ENCODE results near the gene NRBP1.
A peak's percentile ranks its signal among the peaks of the same experiment; 100 is the strongest.
"Not testable (repeated sequence)": the region's sequence is repeated elsewhere in the genome, so short reads cannot be mapped to it uniquely, and the experiment has no call there.

Gene NRBP1

DNA sequence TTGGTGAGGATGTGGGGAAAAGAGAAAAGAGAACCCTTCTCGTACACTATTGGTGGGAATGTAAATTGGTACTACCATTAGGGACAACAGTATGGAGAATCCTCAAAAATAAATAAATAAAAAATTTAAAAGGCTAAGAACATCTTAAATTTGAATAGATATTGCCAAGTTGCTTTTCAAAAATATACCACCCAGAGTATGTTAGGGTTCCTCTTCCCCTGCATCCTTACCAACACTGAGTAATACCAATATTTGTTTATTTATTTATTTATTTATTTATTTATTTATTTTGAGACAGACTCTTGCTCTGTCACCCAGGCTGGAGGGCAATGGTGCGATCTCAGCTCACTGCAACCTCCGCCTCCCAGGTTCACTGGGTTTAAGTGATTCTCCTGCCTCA, 5.5 kb upstream of the NRBP1 start:
- DNase-seq, result no peak

DNA sequence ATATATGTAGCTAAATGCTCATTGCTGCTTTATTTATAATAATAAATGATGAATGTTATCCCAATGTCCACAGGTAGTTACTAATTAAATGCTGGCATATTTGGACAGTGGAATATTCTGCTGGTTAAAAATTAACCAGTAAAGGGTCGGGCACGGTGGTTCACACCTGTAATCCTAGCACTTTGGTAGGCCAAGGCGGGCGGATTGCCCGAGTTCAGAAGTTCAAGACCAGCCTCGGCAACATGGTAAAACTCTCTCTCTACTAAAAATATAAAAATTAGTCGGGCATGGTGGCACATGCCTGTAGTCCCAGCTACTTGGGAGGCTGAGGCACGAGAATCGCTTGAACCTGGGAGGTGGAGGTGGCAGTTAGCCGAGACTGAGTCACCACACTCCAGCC, 3.4 kb upstream of the NRBP1 start:
- not testable (repeated sequence) for DNase-seq

DNA sequence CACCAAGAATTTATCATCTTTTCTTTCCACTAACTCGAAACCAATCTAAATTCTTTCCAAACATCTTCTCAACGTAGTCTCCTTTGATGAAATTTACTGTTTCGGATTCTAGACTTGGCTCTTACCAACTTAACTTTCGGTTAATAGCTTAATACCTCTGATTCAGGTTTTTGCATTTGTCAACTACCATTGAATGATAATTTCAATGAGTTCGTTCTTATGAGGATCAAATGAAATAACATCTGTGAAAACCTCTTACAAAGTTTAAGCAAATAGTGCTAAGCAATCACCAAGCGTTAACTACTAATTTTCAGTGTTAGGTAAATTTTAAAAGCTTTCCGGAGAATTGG, 593 bp upstream of the NRBP1 start:
- no peak for DNase-seq

GRCh38 chr2:27428978-27429541, 629 bp downstream of the NRBP1 start:
- DNase-seq, result no peak

DNA sequence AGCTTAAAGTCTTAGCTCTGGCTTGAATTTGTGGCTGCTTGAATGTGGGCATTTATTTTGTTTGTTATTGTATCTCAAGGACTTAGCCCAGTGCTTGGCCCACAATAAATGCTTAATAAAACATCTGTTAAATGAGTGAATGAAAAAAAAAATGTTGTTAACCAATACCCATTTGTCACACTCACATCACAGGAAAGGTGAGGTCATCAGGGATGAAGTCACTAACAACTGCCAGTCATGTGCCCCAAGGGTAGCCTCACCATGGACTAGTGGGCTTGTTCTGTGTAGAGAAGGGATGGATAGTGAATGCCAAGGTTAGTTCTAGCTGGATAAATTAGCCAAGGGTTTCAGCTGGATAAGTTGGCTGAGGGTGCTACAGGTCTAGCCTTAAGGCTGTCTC, 3.0 kb downstream of the NRBP1 start:
- DNase-seq, result no peak

- DNase-seq, result no peak
Measured at GRCh38 chr2:27435628-27436027, 7.2 kb downstream of the NRBP1 start.

GRCh38 chr2:27441226-27441926, 12.9 kb downstream of the NRBP1 start:
- DNase-seq, result no peak

DNA sequence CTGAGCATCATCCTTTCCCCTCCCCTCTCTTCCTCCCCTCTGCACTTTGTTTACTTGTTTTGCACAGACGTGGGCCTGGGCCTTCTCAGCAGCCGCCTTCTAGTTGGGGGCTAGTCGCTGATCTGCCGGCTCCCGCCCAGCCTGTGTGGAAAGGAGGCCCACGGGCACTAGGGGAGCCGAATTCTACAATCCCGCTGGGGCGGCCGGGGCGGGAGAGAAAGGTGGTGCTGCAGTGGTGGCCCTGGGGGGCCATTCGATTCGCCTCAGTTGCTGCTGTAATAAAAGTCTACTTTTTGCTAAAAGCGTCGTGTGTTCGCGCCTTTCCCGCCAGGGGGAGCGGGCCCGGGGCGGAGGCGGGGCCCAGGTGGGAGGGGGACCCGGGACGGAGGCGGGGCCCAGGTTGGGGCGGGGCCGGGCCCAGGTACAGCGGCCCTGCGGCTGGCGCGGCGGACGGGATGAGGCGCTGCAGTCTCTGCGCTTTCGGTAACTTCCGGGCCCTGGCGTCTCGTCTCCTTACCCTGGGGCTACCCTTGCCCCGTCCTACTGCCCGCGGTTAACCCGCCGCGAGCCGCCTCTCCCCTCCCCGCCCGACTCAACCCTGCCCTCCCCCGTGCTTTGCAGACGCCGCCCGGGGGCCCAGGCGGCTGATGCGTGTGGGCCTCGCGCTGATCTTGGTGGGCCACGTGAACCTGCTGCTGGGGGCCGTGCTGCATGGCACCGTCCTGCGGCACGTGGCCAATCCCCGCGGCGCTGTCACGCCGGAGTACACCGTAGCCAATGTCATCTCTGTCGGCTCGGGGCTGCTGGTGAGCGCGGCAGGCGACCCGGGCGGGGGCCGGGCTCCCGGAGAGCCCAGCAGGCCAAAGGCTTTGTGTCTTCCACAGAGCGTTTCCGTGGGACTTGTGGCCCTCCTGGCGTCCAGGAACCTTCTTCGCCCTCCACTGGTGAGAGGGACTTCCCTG, 13.8 kb downstream of the NRBP1 start, which contains the start of gene KRTCAP3:
KRTCAP3 (plus strand) TSS at position 424 of the 962 bp plus-strand sequence; CDS start at position 456, 32 bp downstream.
- peak; percentile 8 for DNase-seq

GRCh38 chr2:27442920-27443282, 14.5 kb downstream of the NRBP1 start:
- no peak for DNase-seq

DNA sequence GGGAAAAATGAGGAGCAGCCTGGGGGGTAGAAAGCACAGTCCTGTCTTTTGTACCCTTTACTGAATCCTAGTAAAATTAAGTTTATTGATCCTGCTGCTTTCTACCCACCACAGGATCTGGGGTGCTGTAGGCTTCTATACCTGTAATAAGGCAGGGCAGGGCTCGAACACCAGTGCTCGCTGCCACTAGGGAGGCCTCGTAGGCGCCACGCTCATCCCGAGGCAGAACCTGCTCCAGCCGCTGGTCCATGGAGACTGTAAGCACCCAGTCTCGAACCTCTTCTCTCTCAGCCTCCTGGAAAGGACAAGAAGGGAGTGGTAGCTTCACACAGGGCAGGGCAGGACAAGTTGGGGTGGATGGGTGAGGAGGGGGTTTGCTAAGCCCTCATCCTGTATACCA, 16.7 kb downstream of the NRBP1 start:
- DNase-seq, result no peak

DNA sequence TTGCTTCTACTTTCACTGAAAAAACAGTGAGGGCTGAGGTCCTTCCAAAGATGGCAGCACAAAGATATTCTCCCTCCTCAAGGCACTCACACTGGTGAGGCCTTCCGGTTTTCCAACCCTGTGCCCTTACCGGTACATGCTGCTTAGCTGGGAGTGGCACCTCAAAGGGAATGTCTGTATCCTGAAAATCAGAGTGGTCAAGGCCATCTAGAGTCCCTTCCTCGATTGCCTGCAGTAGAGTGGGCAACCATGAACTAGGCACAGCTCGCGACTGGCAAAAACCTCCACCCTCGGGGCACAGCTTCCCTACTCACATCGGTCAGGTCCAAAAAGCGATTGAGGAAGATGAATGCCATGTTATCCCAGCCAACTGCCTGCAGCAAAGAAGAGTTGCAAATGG, 17.2 kb downstream of the NRBP1 start:
- no peak for DNase-seq

GRCh38 chr2:27446057-27446456, 17.6 kb downstream of the NRBP1 start:
- peak; percentile 13 for DNase-seq

- no peak for DNase-seq
Measured at GRCh38 chr2:27448381-27448780, 19.9 kb downstream of the NRBP1 start.

- no peak for DNase-seq
Measured at GRCh38 chr2:27451095-27451494, 22.7 kb downstream of the NRBP1 start.

DNA sequence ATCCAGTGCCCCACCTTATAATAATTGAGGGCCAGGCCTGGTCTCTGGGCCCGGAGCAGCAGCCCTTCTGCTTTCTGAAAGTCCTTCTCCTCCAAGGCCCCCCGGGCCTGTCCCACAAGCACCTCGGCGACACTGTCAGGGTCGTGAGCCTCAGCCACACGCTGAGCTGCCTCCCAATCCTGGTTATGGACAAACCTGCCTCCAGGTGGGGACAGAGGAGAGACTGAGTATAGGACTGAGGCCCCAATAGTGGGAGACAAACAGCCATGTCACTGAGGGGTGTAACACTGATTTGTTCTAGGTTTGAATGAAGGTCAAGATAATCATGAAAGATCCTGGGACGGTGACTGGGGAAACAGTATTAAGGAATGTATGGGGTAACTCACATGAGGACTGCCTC, 25.5 kb downstream of the NRBP1 start:
- no peak for DNase-seq

DNA sequence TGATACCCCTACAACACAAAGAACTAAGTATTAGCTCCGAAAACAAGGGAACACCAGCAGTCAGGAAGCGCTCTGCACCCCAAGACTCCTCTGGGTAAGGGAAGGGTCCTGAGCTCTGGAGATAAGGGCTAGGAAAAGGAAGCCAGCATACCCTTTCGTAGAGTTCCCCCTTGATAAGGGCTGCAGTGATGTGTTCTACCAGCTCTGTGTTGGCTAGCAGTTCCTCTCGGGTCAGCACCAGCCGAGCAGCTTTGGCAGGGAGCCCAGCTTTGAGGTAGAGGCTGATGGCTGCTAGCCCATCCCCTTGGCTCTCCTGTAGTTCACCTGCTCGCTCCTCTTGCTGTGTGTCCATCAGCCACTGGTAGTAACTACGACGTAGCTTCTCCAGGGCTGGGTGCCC, 32.7 kb downstream of the NRBP1 start:
- DNase-seq, result no peak

DNA sequence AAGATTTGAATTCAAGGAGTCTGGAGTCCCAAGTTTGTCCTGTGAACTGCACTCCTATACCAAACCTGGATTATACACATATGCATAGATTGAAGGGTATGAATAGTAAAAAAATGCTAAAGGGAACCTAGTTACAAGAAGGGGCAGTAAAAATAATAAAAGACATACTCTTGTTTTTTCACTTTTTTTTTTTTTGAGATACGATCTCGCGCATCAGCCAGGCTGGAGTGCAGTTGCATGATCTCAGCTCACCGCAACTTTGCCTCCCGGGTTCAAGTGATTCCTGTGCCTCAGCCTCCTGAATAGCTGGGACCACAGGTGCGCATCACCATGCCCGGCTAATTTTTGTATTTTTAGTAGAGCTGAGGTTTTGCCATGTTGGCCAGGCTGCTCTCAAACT, 36.0 kb downstream of the NRBP1 start:
- no peak for DNase-seq

DNA sequence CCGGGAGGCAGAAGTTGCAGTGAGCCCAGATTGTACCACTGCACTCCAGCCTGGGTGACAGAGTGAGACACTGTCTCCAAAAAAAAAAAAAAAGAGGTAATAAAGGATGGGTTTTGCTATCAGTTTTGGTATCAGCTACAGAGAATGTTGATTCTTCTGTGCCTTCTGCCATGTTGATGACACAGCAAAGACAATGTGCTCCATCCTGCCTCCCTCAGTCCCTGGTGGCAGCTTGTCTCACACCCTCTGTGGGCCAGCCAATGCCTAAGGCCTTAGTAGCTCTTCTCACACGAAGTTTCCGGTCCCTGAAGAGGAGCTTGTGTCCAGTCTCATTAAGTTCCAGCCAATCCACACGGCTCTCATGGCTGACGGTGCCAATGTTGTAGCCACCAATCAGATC, 43.5 kb downstream of the NRBP1 start:
- DNase-seq, result no peak

- DNase-seq, result no peak
Measured at GRCh38 chr2:27485496-27485895, 57.1 kb downstream of the NRBP1 start.

DNA sequence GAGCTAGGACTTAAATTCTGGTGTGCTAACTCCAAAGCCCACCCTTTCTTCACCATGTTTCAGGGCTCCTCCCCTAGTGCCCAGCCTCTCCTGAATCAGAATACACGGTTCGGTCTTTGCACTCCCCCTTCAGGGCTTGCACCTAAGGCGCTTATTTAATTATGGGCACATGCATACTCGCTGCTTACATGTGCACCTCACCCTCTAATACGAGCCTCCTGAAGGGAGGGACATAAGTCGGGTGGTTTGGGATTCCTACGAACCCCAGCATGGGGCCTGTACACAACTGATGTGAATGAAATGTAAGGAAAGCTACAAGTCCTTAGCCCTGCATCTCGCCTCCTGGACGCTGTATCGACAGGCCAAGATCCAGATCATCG, 60.7 kb downstream of the NRBP1 start:
- DNase-seq, result no peak

DNA sequence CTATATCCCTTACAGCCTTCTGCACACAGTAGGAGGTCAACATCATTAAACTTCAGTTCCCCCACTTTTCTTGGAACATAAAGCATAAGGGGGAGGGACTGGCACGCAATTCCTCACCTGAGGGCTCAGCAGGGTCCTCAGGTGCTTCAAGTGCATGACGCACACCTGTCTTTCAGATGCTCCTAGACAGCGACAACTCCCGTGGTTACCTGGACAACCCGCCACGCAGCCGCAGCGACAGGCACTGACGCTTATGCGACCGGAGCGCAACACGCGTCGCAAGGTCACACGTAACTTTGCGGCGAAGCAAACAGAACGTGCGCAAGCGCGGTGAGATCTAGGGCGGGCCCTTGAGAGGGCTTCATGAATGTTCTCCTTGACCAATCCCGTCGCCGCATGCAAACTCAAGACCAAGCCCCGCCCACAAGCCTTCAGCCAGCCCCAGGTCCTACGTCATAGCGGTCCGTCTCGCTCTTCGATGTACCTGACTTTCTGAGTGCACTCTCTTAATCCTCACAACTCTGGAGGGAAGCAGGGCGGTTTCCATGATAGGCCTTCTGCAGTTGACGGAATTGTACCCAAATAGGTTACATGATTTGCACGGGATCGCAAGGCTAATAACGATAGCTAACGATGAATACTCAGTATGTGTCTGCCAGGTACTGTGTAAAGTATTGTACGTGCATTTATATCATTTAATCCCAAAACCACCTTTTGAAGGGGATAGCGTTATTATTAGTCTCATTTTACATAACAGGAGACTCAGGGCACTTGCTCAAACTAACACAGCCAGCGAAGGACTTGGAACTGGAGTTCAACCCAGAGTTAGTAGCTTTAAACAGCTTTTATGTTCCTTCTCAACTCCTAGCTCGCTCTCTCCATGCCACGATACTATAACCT, 61.3 kb downstream of the NRBP1 start, which contains the start of gene IFT172:
IFT172 (minus strand) TSS at position 246 of the 900 bp plus-strand sequence; CDS start at position 156, 90 bp downstream.
- peak; percentile 98 for DNase-seq
